Epithelial cell of prostate (primary cell): Measurements from ENCODE around the gene RFNG.
A peak's percentile ranks its signal among the peaks of the same experiment; 100 is the strongest.

ENCODE experiments used
- DNase-seq: peaks from one replicate; pipeline ENCODE4 v3.0.0-alpha.2; 2011; ENCODE audit warnings: low read depth, low spot score
- H3K27ac ChIP-seq: fragments of 450-650 bp; 2 replicates; pipeline ENCODE4 v1.5.1; 2017; ENCODE audit warnings: mild to moderate bottlenecking

RFNG gene

GRCh38 chr17:82061047-82061925, 9.7 kb upstream of the RFNG start:
- no peak for DNase-seq
- no peak overlapping the region for H3K27ac ChIP-seq

- H3K27ac ChIP-seq = no peak overlapping the region
- no peak for DNase-seq
Observed at GRCh38 chr17:82060614-82061013, 9.0 kb upstream of the RFNG start.

- no peak for DNase-seq
- H3K27ac ChIP-seq = no peak overlapping the region
Observed at GRCh38 chr17:82060001-82060380, 8.4 kb upstream of the RFNG start.

- no peak overlapping the region for H3K27ac ChIP-seq
- no peak for DNase-seq
Observed at GRCh38 chr17:82059272-82060000, 7.8 kb upstream of the RFNG start.

- no peak for DNase-seq
- no peak overlapping the region for H3K27ac ChIP-seq
Observed at GRCh38 chr17:82058855-82059249, 7.2 kb upstream of the RFNG start.

GRCh38 chr17:82058230-82058854, 6.7 kb upstream of the RFNG start:
- no peak overlapping the region for H3K27ac ChIP-seq
- DNase-seq = no peak

GRCh38 chr17:82056729-82057621, 5.4 kb upstream of the RFNG start:
- H3K27ac ChIP-seq = no peak overlapping the region
- DNase-seq = no peak

GRCh38 chr17:82055965-82056728, 4.5 kb upstream of the RFNG start:
- DNase-seq = no peak
- H3K27ac ChIP-seq = no peak overlapping the region

GRCh38 chr17:82055023-82055964, 3.7 kb upstream of the RFNG start:
- no peak overlapping the region for H3K27ac ChIP-seq
- DNase-seq = no peak

- no peak overlapping the region for H3K27ac ChIP-seq
- DNase-seq = no peak
Observed at GRCh38 chr17:82054351-82055022, 2.9 kb upstream of the RFNG start.

GRCh38 chr17:82053556-82054263, 2.1 kb upstream of the RFNG start:
- H3K27ac ChIP-seq = no peak overlapping the region
- DNase-seq = no peak

GRCh38 chr17:82053130-82053529, 1.5 kb upstream of the RFNG start:
- no peak for DNase-seq
- no peak overlapping the region for H3K27ac ChIP-seq

- no peak for DNase-seq
- peak overlapping the region; percentile 43 for H3K27ac ChIP-seq
Observed at GRCh38 chr17:82052638-82053059, 1.0 kb upstream of the RFNG start.

- DNase-seq = no peak
- peak overlapping the region; percentile 43 for H3K27ac ChIP-seq
Observed at GRCh38 chr17:82050761-82051641, 610 bp downstream of the RFNG start.

- no peak overlapping the region for H3K27ac ChIP-seq
- DNase-seq = no peak
Observed at GRCh38 chr17:82050152-82050760, 1.4 kb downstream of the RFNG start.

- no peak for DNase-seq
- no peak overlapping the region for H3K27ac ChIP-seq
Observed at GRCh38 chr17:82049521-82049971, 2.1 kb downstream of the RFNG start.
